Tibial nerve (tissue), 4 donors: ENCODE data around the gene FNBP1.

Experiments used
- CTCF ChIP-seq, 5 experiments: fragments of 200-600 bp in 3 of 5; fragments of 450-650 bp in 2 of 5; sonication (generic) in 3 of 5; IDR thresholded peaks; one replicate each; pipeline ENCODE4 v1.5.1; 2016 to 2019; ENCODE audit warnings: antibody characterized with exemption in 5 of 5, mild to moderate bottlenecking in 3 of 5, moderate library complexity in 2 of 5
- EP300 ChIP-seq, 2 donors: sonication (generic); formaldehyde crosslinking; IDR thresholded peaks; one replicate each; pipeline ENCODE4 v1.6.1; 2017; ENCODE audit warnings: antibody characterized with exemption in 2 of 2, mild to moderate bottlenecking in 1 of 2

DNA sequence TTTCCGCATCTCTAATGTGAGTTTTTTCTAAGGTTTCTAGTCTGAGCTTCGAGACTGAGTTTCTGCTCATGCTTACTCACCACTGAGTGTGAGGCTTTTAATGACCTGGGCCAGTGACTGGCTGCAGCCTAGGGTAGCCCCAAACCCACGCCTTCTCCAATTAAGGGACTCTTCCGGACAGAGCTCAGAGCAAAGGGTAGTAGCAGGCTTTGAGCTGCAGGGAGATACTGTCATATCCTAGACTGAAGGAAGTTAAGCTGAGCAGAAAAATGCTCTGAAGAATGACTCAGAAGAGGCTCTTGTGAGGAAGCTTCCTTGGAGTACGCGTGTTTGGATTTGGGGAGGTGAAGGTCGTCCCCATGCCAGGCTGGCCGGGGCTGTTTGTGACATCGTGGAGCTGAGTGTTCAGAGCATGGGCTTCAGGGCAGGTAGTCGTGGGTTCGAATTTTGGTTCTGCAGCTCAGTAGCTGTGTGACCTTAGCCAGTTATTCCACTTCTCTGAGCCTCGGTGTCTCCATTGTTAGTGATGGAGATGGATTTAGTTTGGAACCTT lies 204.2 kb downstream of the FNBP1 start:
- TF ChIP-seq CTCF (IDR thresholded peaks at IDR 0.05) (no peak), EP300 (IDR thresholded peaks at IDR 0.05) (no peak)
